Measurements from ENCODE around the gene KLF15.

- TF ChIP-seq YY1 (IDR thresholded peaks at IDR 0.05; ENCODE audit: extremely low read depth, insufficient replicate concordance, low read depth, low read length): no peak
- no peak for TF ChIP-seq SIN3A (IDR thresholded peaks at IDR 0.05; ENCODE audit: low read depth)
- TF ChIP-seq POLR2A (IDR thresholded peaks at IDR 0.05; ENCODE audit: borderline replicate concordance, extremely low read depth, insufficient read depth, insufficient read length): no peak
- no peak for TF ChIP-seq ATF3 (IDR thresholded peaks at IDR 0.05)
- TF ChIP-seq CTCF (IDR thresholded peaks at IDR 0.05 in 2 of 3, conservative IDR thresholded peaks at IDR 0.05 in 1 of 3; ENCODE audit: borderline replicate concordance in 1 of 3, insufficient read depth in 1 of 3, low read depth in 2 of 3, low read length in 2 of 3): no peak
- TF ChIP-seq EZH2 (IDR thresholded peaks at IDR 0.05): no peak
- no peak for TF ChIP-seq ZBTB33 (IDR thresholded peaks at IDR 0.05; ENCODE audit: extremely low read depth, insufficient replicate concordance, low read length)
These were observed 57.0 kb downstream of the KLF15 start for GRCh38 chr3:126300001-126300760.

Data from HCT116 (cell line).